H1 (cell line): Measurements from ENCODE around the gene ZNF394. TPM values are rescaled to one million over a fixed set of nuclear protein-coding genes. Genes with fewer than 3 reads are reported as not detected.

ENCODE experiments used
- CTCF ChIA-PET: fragments of 300-600 bp; sonication (Branson Sonifier 250); formaldehyde crosslinking; loops from one replicate; lab custom pipeline; 2021; ENCODE audit not compliant: partially characterized antibody; lab: Charles Lee
- POLR2A ChIA-PET: fragments of 300-600 bp; sonication (Branson Sonifier 250); formaldehyde crosslinking; loops from one replicate; lab custom pipeline; 2021; ENCODE audit warnings: inconsistent platforms; ENCODE audit not compliant: partially characterized antibody; lab: Charles Lee
- DNase-seq, 2 experiments: peaks; one replicate each; pipeline versions ENCODE4 v3.0.0 to v3.0.0-alpha.2; 2010 to 2022; ENCODE audit warnings: low spot score in 2 of 2, low read depth in 1 of 2, mixed read lengths in 1 of 2
- FAIRE-seq: peaks from 2 replicates; lab custom pipeline; 2011; peaks lifted over from hg19 to GRCh38; lab: Jason Lieb, UNC
- H2AFZ ChIP-seq: 2 replicates; pipeline ENCODE4 v1.8.1; 2012; ENCODE audit warnings: low read length, inconsistent platforms
- H2AK5ac ChIP-seq: 2 replicates; pipeline ENCODE4 v1.6.1; 2013; ENCODE audit warnings: low read depth, low read length
- H2BK120ac ChIP-seq: replicated peaks from 2 replicates; pipeline ENCODE3; 2013; ENCODE audit warnings: low read depth, low read length, inconsistent platforms
- H2BK12ac ChIP-seq: 2 replicates; pipeline ENCODE4 v1.6.1; 2013; ENCODE audit warnings: low read depth, low read length
- H2BK15ac ChIP-seq: 2 replicates; pipeline ENCODE4 v1.6.1; 2013; ENCODE audit warnings: low read length
- H2BK20ac ChIP-seq: 2 replicates; pipeline ENCODE4 v1.6.1; 2013; ENCODE audit warnings: low read length
- H2BK5ac ChIP-seq: 2 replicates; pipeline ENCODE4 v1.6.1; 2013; ENCODE audit warnings: low read depth, low read length
- H3K14ac ChIP-seq: 2 replicates; pipeline ENCODE4 v1.6.1; 2013; ENCODE audit warnings: inconsistent platforms; ENCODE audit not compliant: insufficient read length
- H3K18ac ChIP-seq: 2 replicates; pipeline ENCODE4 v1.6.1; 2013; ENCODE audit warnings: low read length; ENCODE audit errors: extremely low read depth
- H3K23ac ChIP-seq: 2 replicates; pipeline ENCODE4 v1.6.1; 2013; ENCODE audit warnings: inconsistent platforms; ENCODE audit not compliant: insufficient read length
- H3K23me2 ChIP-seq: 2 replicates; pipeline ENCODE4 v1.6.1; 2013; ENCODE audit warnings: low read depth, low read length
- H3K27ac ChIP-seq: 2 replicates; pipeline ENCODE4 v1.6.1; 2011; ENCODE audit warnings: low read depth, low read length, inconsistent platforms
- H3K27me3 ChIP-seq, 4 experiments: replicated peaks in 1 of 4; 1 replicate in 1 of 4; 2 replicates in 3 of 4; pipeline versions ENCODE4 v1.6.1 to v1.8.1; 2011 to 2013; ENCODE audit warnings: low read length in 3 of 4, mild to moderate bottlenecking in 3 of 4, inconsistent platforms in 2 of 4, mixed read lengths in 2 of 4, moderate library complexity in 1 of 4; ENCODE audit not compliant: control insufficient read depth in 3 of 4, insufficient read depth in 3 of 4; ENCODE audit errors: extremely low read depth in 1 of 4
- H3K36me3 ChIP-seq, 4 experiments: 2 replicates each; pipeline versions ENCODE4 v1.6.1 to v1.8.1; 2011 to 2013; ENCODE audit warnings: mild to moderate bottlenecking in 4 of 4, low read length in 3 of 4, moderate library complexity in 2 of 4, control low read depth in 1 of 4, inconsistent platforms in 1 of 4; ENCODE audit not compliant: insufficient read depth in 4 of 4, control insufficient read depth in 2 of 4
- H3K4ac ChIP-seq: replicated peaks from 2 replicates; pipeline ENCODE3; 2013; ENCODE audit warnings: low read length, low read depth, mixed read lengths, inconsistent platforms; ENCODE audit not compliant: insufficient read length
- H3K4me1 ChIP-seq, 4 experiments: replicated peaks in 1 of 4; 1 replicate in 1 of 4; 2 replicates in 3 of 4; pipeline versions ENCODE4 v1.6.1 to v1.8.1; 2011 to 2013; ENCODE audit warnings: low read length in 3 of 4, inconsistent platforms in 2 of 4, mixed read lengths in 1 of 4; ENCODE audit not compliant: insufficient read depth in 4 of 4, control insufficient read depth in 3 of 4
- H3K4me2 ChIP-seq, 2 experiments: 2 replicates each; pipeline versions ENCODE4 v1.6.1 to v1.8.1; 2011 to 2013; ENCODE audit warnings: low read depth in 2 of 2, low read length in 2 of 2, control low read depth in 1 of 2, inconsistent platforms in 1 of 2, mild to moderate bottlenecking in 1 of 2; ENCODE audit not compliant: insufficient read depth in 1 of 2
- H3K4me3 ChIP-seq, 4 experiments: fragments of 200-600, 300-600 bp in 1 of 4; sonication (generic), shearing (Covaris generic), sonication (Bioruptor Twin) in 1 of 4; 2 replicates each; pipeline versions ENCODE4 v1.5.1 to v1.8.1; 2011 to 2016; ENCODE audit warnings: low read length in 4 of 4, low read depth in 3 of 4, control low read depth in 2 of 4, inconsistent platforms in 2 of 4, mild to moderate bottlenecking in 2 of 4, mixed read lengths in 1 of 4, moderate library complexity in 1 of 4; ENCODE audit not compliant: insufficient read depth in 2 of 4; ENCODE audit errors: extremely low read depth in 1 of 4
- H3K56ac ChIP-seq: replicated peaks from 2 replicates; pipeline ENCODE3; 2013; ENCODE audit warnings: low read depth, mild to moderate bottlenecking, mixed read lengths, low read length, inconsistent platforms; ENCODE audit not compliant: insufficient read length
- H3K79me1 ChIP-seq: 2 replicates; pipeline ENCODE4 v1.6.1; 2013; ENCODE audit warnings: low read depth, low read length, control low read depth
- H3K79me2 ChIP-seq, 2 experiments: 2 replicates each; pipeline versions ENCODE4 v1.6.1 to v1.8.1; 2012 to 2013; ENCODE audit warnings: low read length in 2 of 2, mild to moderate bottlenecking in 2 of 2, inconsistent platforms in 1 of 2; ENCODE audit not compliant: insufficient read depth in 2 of 2, control insufficient read depth in 1 of 2
- H3K9ac ChIP-seq, 4 experiments: replicated peaks in 1 of 4; 1 replicate in 1 of 4; 2 replicates in 3 of 4; pipeline versions ENCODE4 v1.6.1 to v1.8.1; 2011 to 2013; ENCODE audit warnings: low read depth in 3 of 4, low read length in 3 of 4, control low read depth in 2 of 4, mild to moderate bottlenecking in 2 of 4, moderate library complexity in 2 of 4, inconsistent platforms in 1 of 4; ENCODE audit errors: extremely low read depth in 1 of 4
- H3K9me3 ChIP-seq, 2 experiments: 2 replicates each; pipeline versions ENCODE4 v1.6.1 to v1.8.1; 2012 to 2013; ENCODE audit warnings: mild to moderate bottlenecking in 2 of 2, moderate library complexity in 2 of 2, control low read depth in 1 of 2, inconsistent platforms in 1 of 2, low read depth in 1 of 2, low read length in 1 of 2, mixed read lengths in 1 of 2; ENCODE audit not compliant: insufficient read depth in 2 of 2
- H4K20me1 ChIP-seq, 2 experiments: replicated peaks in 1 of 2; 2 replicates each; pipeline versions ENCODE3 to v1.8.1; 2011 to 2013; ENCODE audit warnings: inconsistent platforms in 2 of 2, low read length in 2 of 2, mild to moderate bottlenecking in 1 of 2; ENCODE audit not compliant: insufficient read depth in 2 of 2, control insufficient read depth in 1 of 2
- H4K5ac ChIP-seq: 2 replicates; pipeline ENCODE4 v1.6.1; 2013; ENCODE audit warnings: low read length, low read depth, mixed read lengths, inconsistent platforms; ENCODE audit not compliant: insufficient read length
- H4K8ac ChIP-seq: 2 replicates; pipeline ENCODE4 v1.8.0; 2013; ENCODE audit warnings: mild to moderate bottlenecking, moderate library complexity, low read length, inconsistent platforms; ENCODE audit not compliant: insufficient read depth; ENCODE audit errors: extremely low read depth
- H4K91ac ChIP-seq: replicated peaks from 2 replicates; pipeline ENCODE3; 2013; ENCODE audit warnings: low read length, mixed read lengths, inconsistent platforms; ENCODE audit not compliant: insufficient read length
- CEBPB ChIP-seq: IDR thresholded peaks from 2 replicates; pipeline ENCODE4 v1.6.1; 2012; ENCODE audit warnings: low read depth, low read length
- CTBP2 ChIP-seq: IDR thresholded peaks from 2 replicates; pipeline ENCODE4 v1.7.0; 2011; ENCODE audit warnings: borderline replicate concordance, mild to moderate bottlenecking, moderate library complexity, mixed read lengths, low read length; ENCODE audit not compliant: insufficient read depth, insufficient read length
- CTCF ChIP-seq, 3 experiments: IDR thresholded peaks; 1 replicate in 2 of 3; 2 replicates in 1 of 3; pipeline versions ENCODE4 v1.5.1 to v1.6.1; 2011; ENCODE audit warnings: low read length in 3 of 3, mild to moderate bottlenecking in 3 of 3, inconsistent platforms in 2 of 3, low read depth in 1 of 3, moderate library complexity in 1 of 3; ENCODE audit not compliant: insufficient read depth in 1 of 3; ENCODE audit errors: control extremely low read depth in 1 of 3
- JUN ChIP-seq: IDR thresholded peaks from 2 replicates; pipeline ENCODE4 v1.6.1; 2011; ENCODE audit warnings: low read depth, mild to moderate bottlenecking, improper control_type of control experiment, low read length
- MAX ChIP-seq: IDR thresholded peaks from 2 replicates; pipeline ENCODE4 v1.6.1; 2012; ENCODE audit warnings: inconsistent platforms
- POLR2AphosphoS5 ChIP-seq: IDR thresholded peaks from 2 replicates; pipeline ENCODE4 v1.6.1; 2011; ENCODE audit warnings: low read depth, low read length
- RFX5 ChIP-seq: IDR thresholded peaks from 2 replicates; pipeline ENCODE4 v1.6.1; 2011; ENCODE audit warnings: low read depth, low read length, improper control_type of control experiment, borderline replicate concordance
- SIRT6 ChIP-seq: IDR thresholded peaks from one replicate; pipeline ENCODE4 v1.7.1; 2012; ENCODE audit warnings: low read length, inconsistent platforms
- SP1 ChIP-seq: IDR thresholded peaks from 2 replicates; pipeline ENCODE4 v1.6.1; 2011; ENCODE audit warnings: low read depth, low read length
- TBP ChIP-seq: IDR thresholded peaks from 2 replicates; pipeline ENCODE4 v1.6.1; 2011; ENCODE audit warnings: low read depth, low read length, improper control_type of control experiment
- TEAD4 ChIP-seq: IDR thresholded peaks from 2 replicates; pipeline ENCODE4 v1.6.1; 2012; ENCODE audit warnings: low read depth, low read length, inconsistent platforms, mixed read lengths
- WGBS, 2 experiments: shearing (Covaris generic) in 1 of 2; methylation state at CpG; one replicate each; pipeline versions ENCODE4 v1.1.6 to v1.1.7; 2013 to 2015; ENCODE audit warnings: low lambda C conversion rate in 2 of 2, mixed read lengths in 2 of 2, inconsistent platforms in 1 of 2, low coverage in 1 of 2, missing lambda C conversion rate in 1 of 2; ENCODE audit not compliant: insufficient replicate concordance in 2 of 2, insufficient coverage in 1 of 2, insufficient read length in 1 of 2; ENCODE audit errors: extremely low coverage in 1 of 2, missing lambda C conversion rate in 1 of 2; 5-methylcytosine and 5-hydroxymethylcytosine counted together
- polyA plus RNA-seq, 7 experiments: library from polyadenylated mRNA; depleted of rRNA in 3 of 7; stranded (reverse) in 5 of 7; unstranded in 2 of 7; fragments of >200 nt in 5 of 7; fragments of 200-250 nt in 2 of 7; gene quantifications; 1 replicate in 5 of 7; 2 replicates in 1 of 7; 4 replicates in 1 of 7; pipeline versions ENCODE4 v1.2.1 to v1.2.3, GENCODE V29; 2011 to 2013; ENCODE audit warnings: missing spikeins in 2 of 7, mixed read lengths in 2 of 7
- total RNA-seq: library from RNA; stranded (reverse); fragmentation: NEBNext Ultra II Directional; extraction: Animal tissue kit (Norgen Biotek cat#: 25700); gene quantifications from 2 replicates; pipeline ENCODE4 v1.2.1, GENCODE V29; 2021
- TF ChIP-seq, protein P1 (sequence below): IDR thresholded peaks from 2 replicates; pipeline ENCODE4 v1.6.1; 2011; ENCODE audit warnings: low read depth, mild to moderate bottlenecking, low read length; ENCODE audit not compliant: insufficient read depth

ZNF394 gene
- total and polyA plus RNA-seq, 2 of the 8 experiments (the other 6 are each of a cell fraction or from before 2014, with no cell fraction given) = 6.6 to 19.3 TPM

DNA sequence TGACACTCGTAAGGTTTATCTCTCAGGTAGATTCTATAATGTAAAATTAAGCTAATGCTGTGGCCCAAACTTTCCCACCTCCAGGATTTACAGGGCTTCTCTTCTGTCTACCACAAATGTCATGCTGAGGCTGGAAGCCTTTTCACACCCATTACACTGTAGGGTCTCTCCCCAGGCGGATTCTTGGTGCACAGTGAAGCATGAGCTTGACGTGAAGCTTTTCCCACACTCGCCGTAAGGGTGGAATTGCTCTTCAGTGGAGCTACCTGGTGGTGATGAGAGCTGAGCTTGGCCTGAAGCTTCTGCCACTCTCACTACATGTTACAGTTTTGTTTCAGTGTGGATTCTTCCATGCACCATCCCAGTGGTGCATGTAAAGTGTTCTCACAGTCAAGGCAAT is 40.5 kb upstream of the ZNF394 start:
- H3K56ac ChIP-seq = no peak overlapping the region
- no peak for FAIRE-seq
- H3K4ac ChIP-seq = no peak overlapping the region
- no peak overlapping the region for H4K8ac ChIP-seq
- POLR2A ChIA-PET = no interaction called here
- no peak overlapping the region for H2AFZ ChIP-seq
- H2BK5ac ChIP-seq = no peak overlapping the region
- H3K4me1 ChIP-seq = no peaks in the 10 kb centered on the region
- no peak overlapping the region for H3K4me3 ChIP-seq
- no peaks in the 10 kb centered on the region for H3K27me3 ChIP-seq
- no peaks in the 10 kb centered on the region for H4K20me1 ChIP-seq
- H3K27ac ChIP-seq = no peak overlapping the region
- H3K23me2 ChIP-seq = no peaks in the 10 kb centered on the region
- no peaks in the 10 kb centered on the region for H3K79me1 ChIP-seq
- no peak overlapping the region for H2BK15ac ChIP-seq
- H4K91ac ChIP-seq = no peak overlapping the region
- no peak overlapping the region for H3K9ac ChIP-seq
- 91% methylated on average over 5 of the region's 5 CpGs; no CpG with 5 or more reads in 1 of the 2 experiments for WGBS, 2 experiments
- no peak overlapping the region for H3K4me2 ChIP-seq
- H3K14ac ChIP-seq = no peak overlapping the region
- no peaks in the 10 kb centered on the region for H3K79me2 ChIP-seq
- no peak overlapping the region for H4K5ac ChIP-seq
- DNase-seq = no peak
- H3K23ac ChIP-seq = no peak overlapping the region
- peaks cover 27 to 32% of the 10 kb centered on the region in 2 experiments for H3K9me3 ChIP-seq
- H2BK12ac ChIP-seq = no peak overlapping the region
- H3K36me3 ChIP-seq = no peaks in the 10 kb centered on the region
- no peak overlapping the region for H2BK20ac ChIP-seq
- H2AK5ac ChIP-seq = no peak overlapping the region
- no peak overlapping the region for H3K18ac ChIP-seq
- H2BK120ac ChIP-seq = no peak overlapping the region
- CTCF ChIA-PET = interaction anchor here (1.2 to 1.6 kb wide), 3 partner anchors 11 to 22 kb away, joined by 3 to 11 read pairs (median 3); no protein-coding TSS in a partner anchor
- TF ChIP-seq CTCF (IDR thresholded peaks at IDR 0.05; ENCODE audit: control extremely low read depth in 1 of 3, insufficient read depth in 1 of 3, low read depth in 1 of 3, low read length in 3 of 3) = no peak
- no peak for TF ChIP-seq SP1
- TF ChIP-seq, protein P1, sequence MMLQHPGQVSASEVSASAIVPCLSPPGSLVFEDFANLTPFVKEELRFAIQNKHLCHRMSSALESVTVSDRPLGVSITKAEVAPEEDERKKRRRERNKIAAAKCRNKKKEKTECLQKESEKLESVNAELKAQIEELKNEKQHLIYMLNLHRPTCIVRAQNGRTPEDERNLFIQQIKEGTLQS = no peak
- no peak for TF ChIP-seq JUN
- no peak for TF ChIP-seq TBP
- TF ChIP-seq SIRT6 = no peak
- no peak for TF ChIP-seq RFX5
- no peak for TF ChIP-seq POLR2AphosphoS5
- no peak for TF ChIP-seq MAX
- no peak for TF ChIP-seq TEAD4
- TF ChIP-seq CEBPB = no peak
- no peak for TF ChIP-seq CTBP2
